ENCODE data around the gene NLRP11.
"Not testable (repeated sequence)": the region's sequence is repeated elsewhere in the genome, so short reads cannot be mapped to it uniquely, and the experiment has no call there.

DNA sequence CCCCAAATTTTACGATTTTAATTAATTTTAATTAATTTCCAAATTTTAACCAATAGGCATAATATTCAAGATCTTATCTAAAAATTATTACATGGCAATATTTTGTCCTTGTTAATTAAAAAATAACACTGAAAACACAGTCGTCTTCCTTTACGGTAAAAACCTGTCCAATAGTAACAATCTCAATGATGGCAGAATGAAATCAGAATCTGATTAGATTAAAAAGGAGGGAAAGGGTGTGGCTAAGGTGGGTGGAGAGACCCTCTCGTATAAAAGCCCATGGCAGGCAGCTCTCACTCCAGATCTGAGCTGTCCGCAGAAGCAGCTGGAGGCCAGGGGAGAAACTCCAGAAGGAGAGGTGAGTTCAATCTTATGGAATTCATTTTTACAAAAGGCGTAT, 63.0 kb downstream of the NLRP11 start, which contains the start of gene RFPL4AL1:
- TF ChIP-seq, protein P1, sequence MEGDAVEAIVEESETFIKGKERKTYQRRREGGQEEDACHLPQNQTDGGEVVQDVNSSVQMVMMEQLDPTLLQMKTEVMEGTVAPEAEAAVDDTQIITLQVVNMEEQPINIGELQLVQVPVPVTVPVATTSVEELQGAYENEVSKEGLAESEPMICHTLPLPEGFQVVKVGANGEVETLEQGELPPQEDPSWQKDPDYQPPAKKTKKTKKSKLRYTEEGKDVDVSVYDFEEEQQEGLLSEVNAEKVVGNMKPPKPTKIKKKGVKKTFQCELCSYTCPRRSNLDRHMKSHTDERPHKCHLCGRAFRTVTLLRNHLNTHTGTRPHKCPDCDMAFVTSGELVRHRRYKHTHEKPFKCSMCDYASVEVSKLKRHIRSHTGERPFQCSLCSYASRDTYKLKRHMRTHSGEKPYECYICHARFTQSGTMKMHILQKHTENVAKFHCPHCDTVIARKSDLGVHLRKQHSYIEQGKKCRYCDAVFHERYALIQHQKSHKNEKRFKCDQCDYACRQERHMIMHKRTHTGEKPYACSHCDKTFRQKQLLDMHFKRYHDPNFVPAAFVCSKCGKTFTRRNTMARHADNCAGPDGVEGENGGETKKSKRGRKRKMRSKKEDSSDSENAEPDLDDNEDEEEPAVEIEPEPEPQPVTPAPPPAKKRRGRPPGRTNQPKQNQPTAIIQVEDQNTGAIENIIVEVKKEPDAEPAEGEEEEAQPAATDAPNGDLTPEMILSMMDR (IDR thresholded peaks at IDR 0.05), result not testable (repeated sequence)
- not testable (repeated sequence) for TF ChIP-seq POLR2AphosphoS5, POLR2A (IDR thresholded peaks at IDR 0.05)
